Limb (tissue), 2 donors: ENCODE data around the gene GNAT3.

ENCODE experiments used
- DNase-seq, 2 donors: peaks; one replicate each; pipeline ENCODE4 v3.0.0-alpha.2; 2016; ENCODE audit errors: extremely low spot score in 2 of 2

Gene GNAT3

DNA sequence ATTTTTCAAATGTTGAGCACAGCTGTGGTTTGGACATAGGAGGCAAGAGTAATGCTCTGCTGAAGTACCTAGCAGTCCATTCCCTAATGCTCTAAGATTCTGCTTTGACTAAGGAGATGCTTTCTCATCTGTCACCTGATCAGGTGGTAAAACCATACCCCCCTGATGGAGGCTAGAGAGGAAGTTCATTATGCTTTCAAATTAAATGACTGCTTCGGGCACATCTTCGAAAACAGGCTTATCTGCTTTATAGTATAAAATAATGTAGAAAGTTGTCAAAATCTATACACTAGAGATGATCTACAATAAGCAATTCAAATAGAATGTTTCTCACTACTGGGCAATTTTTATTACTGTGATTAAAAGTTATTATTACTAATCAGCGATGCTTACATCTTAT is at the start of gene GNAT3:
Gene GNAT3, minus strand, starts transcription at position 101 of the 400 bp plus-strand sequence. CDS start 138 bp downstream, outside the sequence.
- no peak for DNase-seq

GRCh38 chr7:80558116-80558515 is 46.3 kb upstream of the GNAT3 start:
- no peak for DNase-seq

DNA sequence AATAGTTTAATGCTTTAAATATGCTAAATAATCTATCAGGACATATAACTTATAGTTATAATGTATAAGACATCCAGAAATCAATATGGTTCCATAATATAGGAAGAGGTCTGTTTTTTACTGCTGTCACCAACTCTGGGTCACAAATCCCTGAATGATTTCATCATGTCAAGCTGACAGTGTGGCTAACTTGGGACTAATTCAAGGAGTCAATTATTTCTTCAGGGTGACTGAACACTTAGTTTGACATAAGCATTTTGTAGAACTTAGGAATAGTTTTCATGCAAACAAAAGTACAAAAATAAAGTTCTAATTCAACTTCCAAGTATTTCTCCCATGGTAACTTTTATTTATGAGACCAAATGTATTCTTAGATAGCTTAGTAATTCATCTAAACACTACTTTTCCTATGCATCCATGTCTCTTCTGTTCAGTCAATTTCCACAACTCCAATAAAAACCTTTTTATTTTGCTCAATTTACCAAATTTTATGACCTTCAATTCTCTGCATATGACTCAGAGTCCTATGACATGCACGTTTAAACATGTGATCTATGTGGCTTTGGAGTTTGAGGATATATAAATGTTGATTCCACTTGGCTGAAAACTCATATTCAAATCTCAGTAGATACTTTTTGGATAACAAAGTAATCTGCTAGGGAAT is 40.3 kb upstream of the GNAT3 start:
- no peak for DNase-seq

DNA sequence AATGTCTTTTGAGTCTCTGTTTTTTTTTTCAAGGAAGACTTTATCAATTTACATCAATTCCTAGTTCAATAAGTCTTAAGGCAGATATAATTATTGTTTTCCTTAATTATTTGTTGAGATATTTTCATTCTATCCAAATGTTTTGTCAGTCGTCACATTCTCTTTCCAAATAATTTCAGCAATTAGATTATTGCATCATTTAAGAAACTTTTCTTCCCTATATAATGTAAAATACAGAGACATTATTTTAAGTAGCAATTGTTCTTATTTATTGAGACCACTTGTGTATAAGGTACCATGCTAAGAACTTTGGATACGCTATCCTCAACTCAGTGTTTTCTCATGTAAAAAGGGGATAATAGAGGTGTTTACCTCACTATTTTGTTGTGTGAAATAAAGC is 38.1 kb upstream of the GNAT3 start:
- DNase-seq, result no peak

DNA sequence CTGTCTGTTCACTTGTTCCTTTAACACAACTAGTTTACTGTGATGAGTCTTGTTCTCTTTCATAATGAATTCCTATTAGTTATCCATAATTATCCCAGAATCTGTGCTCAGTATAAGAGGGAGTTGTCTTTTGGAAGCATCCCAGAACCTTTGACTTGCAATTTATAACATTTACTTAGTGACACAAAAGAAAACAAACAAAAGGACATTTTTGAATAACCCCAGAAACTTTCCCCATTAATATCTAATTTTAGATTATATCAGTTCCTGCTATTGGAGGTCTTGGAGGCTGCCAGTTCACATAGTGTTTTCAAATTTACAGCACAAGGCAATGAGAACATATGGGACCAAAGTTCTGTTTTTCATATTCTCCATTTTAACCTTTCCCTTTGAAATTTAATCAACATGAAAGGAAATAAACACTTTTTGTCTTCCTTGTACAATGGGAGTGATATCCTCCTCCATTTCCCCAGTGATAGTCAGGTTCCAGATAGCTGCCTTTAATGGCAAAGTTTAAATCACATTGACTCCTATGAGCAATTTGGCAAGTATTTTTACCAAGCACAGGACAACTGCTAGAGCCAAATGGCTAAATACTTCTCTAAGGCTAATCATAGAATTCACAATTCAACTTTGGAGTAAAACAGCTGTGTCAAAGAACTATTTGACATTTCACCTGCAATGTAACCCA is 37.1 kb upstream of the GNAT3 start:
- DNase-seq, result no peak

GRCh38 chr7:80542398-80542797 is 30.5 kb upstream of the GNAT3 start:
- DNase-seq, result no peak

DNA sequence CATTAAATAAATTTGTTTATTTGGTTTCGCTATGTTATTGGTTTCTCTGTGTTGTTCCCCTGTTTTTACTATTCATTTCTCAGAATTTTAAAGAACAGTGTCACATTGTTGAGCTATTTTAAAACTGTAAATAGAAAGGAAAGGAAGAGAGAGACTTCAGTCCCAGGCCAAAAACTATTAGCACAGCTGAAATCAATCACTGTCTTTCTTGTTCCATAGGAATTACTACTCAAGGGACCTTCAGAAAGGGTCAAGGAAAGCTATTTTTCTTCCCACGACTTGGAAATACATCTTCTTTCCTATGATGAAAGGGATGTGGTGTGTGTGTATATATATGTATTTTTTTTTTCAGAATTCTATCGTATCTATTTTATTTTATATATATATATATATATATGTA is 29.0 kb upstream of the GNAT3 start:
- no peak for DNase-seq

GRCh38 chr7:80537091-80537490 is 25.2 kb upstream of the GNAT3 start:
- no peak for DNase-seq

- no peak for DNase-seq
Measured at GRCh38 chr7:80536426-80536825, 24.6 kb upstream of the GNAT3 start.

- no peak for DNase-seq
Measured at GRCh38 chr7:80533287-80533686, 21.4 kb upstream of the GNAT3 start.

- DNase-seq, result no peak
Measured at GRCh38 chr7:80532153-80532552, 20.3 kb upstream of the GNAT3 start.

- no peak for DNase-seq
Measured at GRCh38 chr7:80530136-80530535, 18.3 kb upstream of the GNAT3 start.

DNA sequence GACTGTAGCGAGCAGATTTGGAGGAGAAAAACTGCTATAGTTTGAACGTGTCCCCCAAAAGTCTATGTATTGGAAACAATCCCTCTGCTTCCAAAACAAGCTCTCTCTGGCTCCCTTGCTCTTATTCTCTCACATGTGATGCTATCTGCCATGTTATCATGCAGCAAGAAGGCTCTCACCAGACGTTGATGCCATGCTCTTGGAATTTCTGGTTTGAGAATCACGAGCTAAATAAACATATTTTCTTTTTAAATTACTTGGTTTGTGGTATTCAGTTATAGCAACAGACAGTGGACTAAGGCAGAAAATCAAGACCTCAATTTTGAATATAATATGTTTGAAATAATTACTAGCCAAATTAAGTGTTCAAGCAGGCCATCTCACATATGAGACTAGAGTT is 17.5 kb upstream of the GNAT3 start:
- DNase-seq, result no peak

DNA sequence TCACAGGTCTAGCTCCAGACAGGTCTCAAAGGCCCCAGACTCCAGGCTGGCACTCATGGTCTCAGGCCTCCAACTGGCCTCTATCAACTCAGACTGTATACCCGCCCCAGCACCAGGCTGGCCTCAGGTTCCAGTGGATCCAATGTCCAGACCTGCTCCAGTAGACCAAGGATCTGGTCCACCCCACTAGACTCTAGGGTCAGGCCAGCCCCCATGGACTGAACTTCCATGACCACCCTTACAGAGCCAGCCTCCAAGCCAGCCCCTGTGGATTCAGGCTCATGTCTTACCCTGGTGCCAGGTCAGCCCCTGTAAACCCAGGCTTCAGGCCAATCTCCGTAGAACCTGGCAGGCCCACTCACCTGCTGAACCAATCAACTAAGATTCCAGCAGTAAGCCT is 16.8 kb upstream of the GNAT3 start:
- no peak for DNase-seq

DNA sequence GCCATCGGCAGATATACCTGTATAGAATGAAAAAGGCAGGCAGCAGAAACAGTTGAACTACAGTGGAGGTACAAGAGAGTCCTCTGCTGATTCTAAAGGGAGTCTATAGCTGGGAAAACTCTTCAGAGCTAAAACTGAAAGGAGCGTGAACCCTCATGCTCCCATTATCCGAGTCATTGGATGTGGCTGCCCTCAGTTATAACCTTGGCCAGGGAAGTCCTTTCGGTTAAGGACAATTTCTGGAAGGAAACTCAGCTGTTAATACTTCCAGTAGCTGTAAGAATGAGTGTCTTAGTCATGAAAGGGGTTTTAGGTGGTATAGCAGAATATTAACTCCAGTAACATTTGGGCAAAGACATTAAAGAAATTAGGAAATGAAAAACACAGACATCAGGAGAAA is 14.6 kb upstream of the GNAT3 start:
- DNase-seq, result no peak

DNA sequence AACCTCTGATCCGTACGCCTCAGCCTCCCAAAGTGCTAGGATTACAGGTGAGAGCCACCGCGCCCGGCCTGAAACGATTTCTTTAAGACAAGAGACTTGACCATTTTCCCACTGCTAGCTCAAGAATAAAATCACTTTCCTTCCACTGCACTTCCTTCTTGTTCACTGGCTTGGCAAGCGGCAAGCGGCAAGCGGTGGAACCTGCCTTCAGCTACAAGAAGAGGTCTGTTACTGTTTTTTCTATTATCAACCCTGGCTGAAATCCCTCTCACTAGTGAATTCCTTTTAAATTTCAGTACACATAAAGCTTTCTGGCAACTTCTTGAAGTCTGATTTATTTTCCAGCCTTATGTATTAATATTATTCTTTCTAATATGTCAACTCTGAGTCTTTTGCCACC is 12.8 kb upstream of the GNAT3 start:
- peak in 1 of 2 donors; percentile 12 for DNase-seq

DNA sequence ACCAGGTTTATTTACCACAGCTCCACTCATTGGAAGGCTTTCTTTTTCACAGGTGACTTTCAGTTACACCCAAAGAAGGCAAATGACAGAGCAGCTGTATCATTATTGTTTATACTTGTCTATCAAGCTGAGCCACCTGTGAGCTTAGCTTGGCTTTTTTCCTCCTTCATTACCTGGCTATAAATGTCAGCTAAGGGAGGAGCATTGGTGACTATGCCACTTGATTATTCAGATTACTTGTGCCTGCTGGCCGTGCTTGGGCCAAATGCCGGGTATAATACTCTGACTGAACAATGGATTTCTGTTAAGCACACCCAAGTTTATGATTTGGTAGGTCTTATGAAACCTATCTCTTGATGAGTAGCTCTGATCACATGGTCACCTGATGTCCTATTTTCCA is 9.9 kb upstream of the GNAT3 start:
- no peak for DNase-seq

GRCh38 chr7:80520199-80520598 is 8.3 kb upstream of the GNAT3 start:
- no peak for DNase-seq

GRCh38 chr7:80517282-80517747 is 5.5 kb upstream of the GNAT3 start:
- DNase-seq, result no peak

- no peak for DNase-seq
Measured at GRCh38 chr7:80515298-80515697, 3.4 kb upstream of the GNAT3 start.

DNA sequence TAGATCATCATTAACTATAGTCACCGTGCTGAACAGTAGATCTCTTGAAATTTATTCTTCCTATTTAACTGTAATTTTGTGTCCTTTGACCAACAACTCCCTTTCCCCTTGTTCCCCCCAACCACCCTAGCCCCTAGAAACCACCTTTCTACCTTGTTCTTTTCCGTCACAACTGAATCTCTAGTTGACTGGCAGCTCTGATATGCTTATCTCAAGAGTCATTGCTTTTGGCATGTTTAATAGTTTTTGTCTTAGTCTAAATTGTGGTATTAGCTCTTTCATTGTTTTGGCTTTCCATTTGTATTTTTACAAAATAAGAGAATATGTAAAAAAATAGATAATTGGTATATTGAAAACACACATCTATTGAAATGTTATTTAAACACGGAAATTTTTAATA is 1.8 kb downstream of the GNAT3 start:
- DNase-seq, result no peak

GRCh38 chr7:80508440-80508839 is 3.4 kb downstream of the GNAT3 start:
- DNase-seq, result no peak

DNA sequence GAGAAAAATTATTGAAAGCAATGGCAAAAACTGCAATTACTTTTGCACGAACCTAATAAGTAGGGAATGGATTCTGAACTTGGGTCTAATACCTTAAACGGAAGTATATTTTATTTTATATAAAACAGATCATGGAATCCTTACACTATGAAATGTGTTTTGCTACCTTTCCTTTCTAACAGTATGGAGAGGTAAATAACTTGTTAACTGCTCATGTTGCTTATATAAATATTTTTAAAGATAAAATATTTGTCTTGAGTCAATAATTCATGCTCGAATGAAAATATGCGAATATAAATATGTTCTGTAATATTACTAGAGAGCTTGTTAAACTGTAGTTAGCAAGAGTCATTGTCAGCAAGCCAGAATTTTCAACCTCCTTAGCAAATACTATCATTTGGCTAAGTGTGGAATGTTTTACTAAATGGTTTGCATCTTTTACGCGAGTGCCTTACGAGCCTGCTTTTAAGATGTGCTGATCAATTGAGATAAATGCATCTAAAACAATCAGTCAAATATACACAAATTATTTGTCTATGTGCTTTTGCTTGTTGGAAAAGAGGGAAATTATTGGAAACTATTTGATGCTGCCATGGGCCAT is 5.9 kb downstream of the GNAT3 start:
- no peak for DNase-seq
